ENCODE data around the gene EEF2K. TPM values are rescaled to one million over a fixed set of nuclear protein-coding genes. Genes with fewer than 3 reads are reported as not detected.

The EEF2K gene
- total RNA-seq, 1 experiment from 2014 or later = 31.0 TPM

- Histone ChIP-seq H3K79me2 (ENCODE audit: insufficient read depth, low read length) (no peaks in the 10 kb centered on the region), H3K27ac (ENCODE audit: low read depth, low read length) (no peak overlapping the region), H3K9me2 (ENCODE audit: insufficient read depth) (no peaks in the 10 kb centered on the region), H3K27me3 (ENCODE audit: insufficient read depth, low read length) (no peaks in the 10 kb centered on the region), H4K20me1 (ENCODE audit: insufficient read depth) (no peaks in the 10 kb centered on the region), H3K4me1 (ENCODE audit: control insufficient read depth in 1 of 2, insufficient read depth in 2 of 2, low read length in 2 of 2) (no peaks in the 10 kb centered on the region), H3K36me3 (ENCODE audit: control insufficient read depth in 1 of 2, insufficient read depth in 2 of 2, low read length in 2 of 2) (peaks cover 5 to 6% of the 10 kb centered on the region in 2 experiments), H3K4me2 (ENCODE audit: low read length) (no peak overlapping the region), H3K9ac (ENCODE audit: low read length) (no peak overlapping the region), H3K9me3 (ENCODE audit: control insufficient read depth in 1 of 2, insufficient read depth in 1 of 2, low read depth in 1 of 2, low read length in 2 of 2) (no peaks in the 10 kb centered on the region), H2AFZ (ENCODE audit: low read depth, low read length, poor library complexity, severe bottlenecking) (no peak overlapping the region), H3K4me3 (replicated peaks in 1 of 2; ENCODE audit: low read depth in 1 of 2, low read length in 2 of 2) (no peak overlapping the region)
- no peak for DNase-seq (ENCODE audit: low read depth, low spot score)
- no TSS peak for BruUV-seq (replicated peaks)
- POLR2A ChIA-PET = no interaction called here
- ATAC-seq = no peak
- RAD21 ChIA-PET (ENCODE audit: low non-redundant PET in 1 of 2, low total read pairs in 2 of 2, uncharacterized antibody in 2 of 2, unreplicated experiment in 2 of 2) = no interaction called here
- TF ChIP-seq CBX3 (IDR thresholded peaks at IDR 0.05; ENCODE audit: low read depth) (no peak), EGR1 (IDR thresholded peaks at IDR 0.05; ENCODE audit: low read depth) (no peak), YY1 (IDR thresholded peaks at IDR 0.05; ENCODE audit: extremely low read depth, insufficient replicate concordance, low read depth, low read length) (no peak), EZH2phosphoT487 (IDR thresholded peaks at IDR 0.05; ENCODE audit: borderline replicate concordance) (no peak), ZBTB33 (IDR thresholded peaks at IDR 0.05; ENCODE audit: extremely low read depth, insufficient replicate concordance, low read length) (no peak), ATF3 (IDR thresholded peaks at IDR 0.05) (no peak), TCF7L2 (IDR thresholded peaks at IDR 0.05; ENCODE audit: borderline replicate concordance, extremely low read depth, insufficient read depth, insufficient read length) (no peak), SP1 (IDR thresholded peaks at IDR 0.05; ENCODE audit: low read depth) (no peak), ZFX (IDR thresholded peaks at IDR 0.05) (no peak), ELF1 (IDR thresholded peaks at IDR 0.05; ENCODE audit: borderline replicate concordance, low read depth) (no peak), JUND (IDR thresholded peaks at IDR 0.05) (no peak), FOSL1 (IDR thresholded peaks at IDR 0.05; ENCODE audit: low read depth) (no peak), CEBPB (IDR thresholded peaks at IDR 0.05; ENCODE audit: low read depth) (no peak), CTCF (IDR thresholded peaks at IDR 0.05 in 2 of 3, conservative IDR thresholded peaks at IDR 0.05 in 1 of 3; ENCODE audit: borderline replicate concordance in 1 of 3, insufficient read depth in 1 of 3, low read depth in 2 of 3, low read length in 2 of 3) (no peak), REST (IDR thresholded peaks at IDR 0.05; ENCODE audit: low read depth) (no peak), ZNF274 (IDR thresholded peaks at IDR 0.05; ENCODE audit: low read depth, low read length) (no peak), MAX (IDR thresholded peaks at IDR 0.05) (no peak)
- CTCF ChIA-PET = no interaction called here
- intact Hi-C loops (cut with micrococcal nuclease) = no loop called here
Measured at GRCh38 chr16:22265351-22265750, 59.3 kb downstream of the EEF2K start.
